Prostate gland (tissue), 2 donors: ENCODE results near the gene EIF2AK2.

Experiments used
- CTCF ChIP-seq, 4 experiments: fragments of 200-600 bp in 2 of 4; fragments of 450-650 bp in 2 of 4; sonication (generic) in 2 of 4; IDR thresholded peaks; 1 replicate in 3 of 4; 2 replicates in 1 of 4; pipeline ENCODE4 v1.5.1; 2016 to 2019; ENCODE audit warnings: antibody characterized with exemption in 4 of 4, mild to moderate bottlenecking in 2 of 4, moderate library complexity in 2 of 4
- POLR2A ChIP-seq: fragments of 450-650 bp; IDR thresholded peaks from one replicate; pipeline ENCODE4 v1.6.1; 2016; ENCODE audit warnings: antibody characterized with exemption, mild to moderate bottlenecking

GRCh38 chr2:37201208-37201607 lies 44.4 kb upstream of the EIF2AK2 start:
- TF ChIP-seq CTCF (IDR thresholded peaks at IDR 0.05) (no peak), POLR2A (no peak)
